Activated naive CD4-positive, alpha-beta T cell treated with anti-CD3 and anti-CD28 coated beads for 36 hours (primary cell): ENCODE results near the gene C4A. TPM values are rescaled to one million over a fixed set of nuclear protein-coding genes. Genes with fewer than 3 reads are reported as not detected.
"Not testable (repeated sequence)": the region's sequence is repeated elsewhere in the genome, so short reads cannot be mapped to it uniquely, and the experiment has no call there.

Experiments used
- CTCF ChIA-PET: fragments of 350-600 bp; sonication (Branson Sonifier 250); formaldehyde crosslinking; loops from one replicate; lab custom pipeline; 2021; ENCODE audit warnings: antibody characterized with exemption; lab: Charles Lee
- DNase-seq: peaks from one replicate; pipeline ENCODE4 v3.0.0-alpha.2; 2020
- H3K27ac Mint-ChIP-seq: one replicate; pipeline ENCODE4 v1.8.0; 2021; ENCODE audit warnings: mild to moderate bottlenecking, mixed read lengths
- H3K27me3 Mint-ChIP-seq: one replicate; pipeline ENCODE4 v1.8.0; 2021; ENCODE audit warnings: low read depth, mixed read lengths
- H3K36me3 Mint-ChIP-seq: one replicate; pipeline ENCODE4 v1.8.0; 2021; ENCODE audit warnings: low read depth, mixed read lengths
- H3K4me1 Mint-ChIP-seq: one replicate; pipeline ENCODE4 v1.8.0; 2021; ENCODE audit warnings: low read depth, mixed read lengths
- H3K4me3 Mint-ChIP-seq: one replicate; pipeline ENCODE4 v1.8.0; 2021; ENCODE audit warnings: mild to moderate bottlenecking, moderate library complexity, mixed read lengths
- H3K9me3 Mint-ChIP-seq: one replicate; pipeline ENCODE4 v1.8.0; 2021; ENCODE audit warnings: mixed read lengths
- intact Hi-C: fragments of 100-400 bp; cut with micrococcal nuclease; formaldehyde crosslinking; loops from one replicate; pipeline ENCODE4 v1.15.1; 2023
- total RNA-seq, 2 experiments: library from RNA; stranded (reverse); gene quantifications; one replicate each; pipeline ENCODE4 v1.2.3, GENCODE V29; 2021

The C4A gene
- total RNA-seq, 2 experiments from 2014 or later = 3.2 to 3.5 TPM

DNA sequence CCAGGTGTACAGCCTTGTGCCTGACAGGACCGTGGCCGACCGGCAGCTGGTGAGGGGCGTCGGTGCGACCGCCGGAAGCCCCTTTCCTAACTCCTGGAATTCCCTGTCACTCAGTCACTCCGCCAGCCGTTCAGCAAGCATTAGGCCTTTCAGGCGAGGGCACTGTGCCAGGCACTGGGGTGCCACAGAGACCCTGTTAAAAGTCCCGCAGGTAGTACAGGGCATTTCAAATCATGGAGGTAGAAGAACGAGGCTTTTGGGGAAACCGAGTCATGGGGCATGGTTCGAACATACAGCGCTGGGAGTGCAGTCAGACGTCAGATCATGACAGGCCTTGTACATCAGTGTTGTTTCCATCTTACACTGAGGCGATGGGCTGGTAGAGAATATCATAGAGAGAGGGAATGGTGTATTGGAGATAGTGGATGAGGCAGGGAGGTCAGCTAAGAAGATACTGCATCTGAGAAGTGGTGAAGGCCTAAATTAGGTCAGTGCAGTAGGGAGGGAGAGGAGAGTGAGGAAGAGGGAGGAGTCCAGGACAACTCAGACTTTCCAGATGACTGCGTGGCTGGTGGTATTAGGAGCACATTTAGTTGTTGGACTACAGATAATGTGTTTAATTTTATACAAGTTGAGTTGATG lies 9.0 kb upstream of the C4A start:
- intact Hi-C loops = loop anchor here (1.0 kb wide), 1 partner anchor 14 kb away; the partner anchor contains the start of gene SKIC2
- Mint-ChIP-seq H3K4me3 (peak overlapping the region; percentile 98), H3K27ac (peak overlapping the region; percentile 100), H3K4me1 (peaks cover 41% of the 10 kb centered on the region), H3K36me3 (peaks cover 17% of the 10 kb centered on the region), H3K9me3 (no peaks in the 10 kb centered on the region), H3K27me3 (no peaks in the 10 kb centered on the region)
- DNase-seq = peak; percentile 46
- CTCF ChIA-PET = interaction anchor here (1.4 kb wide), 2 partner anchors 16 to 21 kb away, joined by 3 to 9 read pairs; no protein-coding TSS in a partner anchor

DNA sequence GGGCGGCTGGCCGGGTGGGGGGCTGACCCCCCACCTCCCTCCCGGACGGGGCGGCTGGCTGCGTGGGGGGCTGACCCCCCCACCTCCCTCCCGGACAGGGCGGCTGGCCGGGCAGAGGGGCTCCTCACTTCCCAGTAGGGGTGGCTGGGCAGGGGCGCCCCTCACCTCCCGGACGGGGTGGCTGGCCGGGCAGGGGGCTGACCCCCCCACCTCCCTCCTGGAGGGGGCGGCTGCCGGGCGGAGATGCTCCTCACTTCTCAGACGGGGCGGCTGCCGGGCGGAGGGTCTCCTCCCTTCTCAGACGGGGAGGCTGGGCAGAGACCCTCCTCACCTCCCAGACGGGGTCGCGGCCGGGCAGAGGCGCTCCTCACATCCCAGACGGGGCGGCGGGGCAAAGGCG lies 5.8 kb upstream of the C4A start:
- DNase-seq, CTCF ChIA-PET, H3K9me3 Mint-ChIP-seq, H3K4me3 Mint-ChIP-seq, intact Hi-C loops, H3K27ac Mint-ChIP-seq, H3K27me3 Mint-ChIP-seq, H3K36me3 Mint-ChIP-seq: not testable (repeated sequence)
- peaks cover 36% of the 10 kb centered on the region for H3K4me1 Mint-ChIP-seq

DNA sequence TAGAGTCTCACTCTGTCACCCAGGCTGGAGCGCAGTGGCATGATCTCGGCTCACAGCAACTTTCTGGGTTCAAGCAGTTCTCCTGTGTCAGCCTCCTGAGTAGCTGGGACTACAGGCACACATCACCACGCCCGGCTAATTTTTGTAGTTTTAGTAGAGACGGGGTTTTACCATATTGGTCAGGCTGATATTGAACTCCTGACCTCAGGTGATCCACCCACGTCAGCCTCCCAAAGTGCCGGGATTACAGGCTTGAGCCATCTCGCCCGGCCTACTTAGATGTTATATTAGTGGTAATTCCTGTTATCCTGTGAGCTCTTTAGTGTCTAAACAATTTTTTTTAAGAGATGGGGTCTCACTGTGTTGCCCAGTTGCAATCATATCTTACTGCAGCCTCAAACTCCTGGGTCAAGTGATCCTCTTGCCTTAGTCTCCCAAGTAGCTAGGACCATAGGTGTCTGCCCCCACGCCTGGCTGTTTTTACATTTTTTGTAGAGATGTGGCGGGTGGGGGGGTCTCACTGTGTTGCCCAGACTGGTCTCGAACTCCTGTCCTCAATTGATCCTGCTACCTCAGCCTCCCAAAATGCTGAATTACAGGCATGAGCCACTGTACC lies 3.9 kb upstream of the C4A start:
- DNase-seq = no peak
- Mint-ChIP-seq H3K9me3 (no peaks in the 10 kb centered on the region), H3K4me1 (peaks cover 29% of the 10 kb centered on the region), H3K4me3 (no peak overlapping the region), H3K27me3 (no peaks in the 10 kb centered on the region), H3K36me3 (peaks cover 3% of the 10 kb centered on the region), H3K27ac (no peak overlapping the region)
- CTCF ChIA-PET = no interaction called here
- intact Hi-C loops = no loop called here

- Mint-ChIP-seq H3K27me3 (no peaks in the 10 kb centered on the region), H3K4me3 (no peak overlapping the region), H3K9me3 (no peaks in the 10 kb centered on the region), H3K36me3 (peaks cover 3% of the 10 kb centered on the region), H3K27ac (peak overlapping the region; percentile 84), H3K4me1 (peaks cover 20% of the 10 kb centered on the region)
- DNase-seq = no peak
- CTCF ChIA-PET = interaction anchor here (0.5 to 1.5 kb wide), 3 partner anchors 26 to 149 kb away, joined by 3 to 5 read pairs (median 4); partner anchors contain the start of gene ATF6B
- intact Hi-C loops = no loop called here
Observed at GRCh38 chr6:31978831-31979230, 3.0 kb upstream of the C4A start.

DNA sequence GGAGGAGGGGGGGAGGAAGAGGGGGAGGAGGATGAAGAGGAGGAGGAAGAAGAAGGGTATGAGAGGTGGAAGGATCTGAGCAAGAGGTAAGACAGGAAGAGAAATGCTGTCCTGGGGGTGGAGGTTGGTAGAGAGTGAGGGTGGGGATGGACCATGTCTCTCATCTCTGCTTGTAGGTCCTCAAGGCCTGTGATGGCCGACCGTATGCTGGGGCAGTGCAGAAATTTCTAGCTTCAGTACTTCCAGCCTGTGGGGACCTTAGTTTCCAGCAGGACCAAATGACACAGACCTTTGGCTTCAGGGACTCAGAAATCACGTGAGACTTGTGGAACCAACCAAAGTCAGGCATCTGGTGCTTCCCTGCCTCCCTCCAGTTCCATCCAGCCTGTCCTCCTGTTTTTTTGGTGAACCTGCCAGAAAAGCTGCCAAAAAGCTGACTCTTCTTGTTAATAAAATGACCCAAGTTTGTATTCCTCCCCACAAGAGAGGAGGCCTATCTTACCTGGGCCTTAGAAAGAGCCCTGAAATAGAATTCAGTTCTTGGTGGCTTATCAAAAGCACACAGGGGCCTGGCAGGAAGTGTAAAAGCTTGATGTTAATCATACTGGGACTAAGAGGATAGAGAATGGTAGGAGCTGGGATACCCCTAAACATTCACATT lies 2.5 kb upstream of the C4A start:
- peaks cover 3% of the 10 kb centered on the region for H3K36me3 Mint-ChIP-seq
- peaks cover 16% of the 10 kb centered on the region for H3K4me1 Mint-ChIP-seq
- no peak overlapping the region for H3K4me3 Mint-ChIP-seq
- CTCF ChIA-PET = interaction anchor here (1.2 to 1.5 kb wide), 2 partner anchors 27 to 69 kb away, joined by 3 to 4 read pairs; no protein-coding TSS in a partner anchor
- no peak for DNase-seq
- H3K9me3 Mint-ChIP-seq = no peaks in the 10 kb centered on the region
- intact Hi-C loops = no loop called here
- H3K27ac Mint-ChIP-seq = peak overlapping the region; percentile 76
- no peaks in the 10 kb centered on the region for H3K27me3 Mint-ChIP-seq

- H3K27me3 Mint-ChIP-seq, DNase-seq, H3K9me3 Mint-ChIP-seq, CTCF ChIA-PET, H3K36me3 Mint-ChIP-seq, H3K4me3 Mint-ChIP-seq, intact Hi-C loops: not testable (repeated sequence)
- peak overlapping the region; percentile 76 for H3K27ac Mint-ChIP-seq
- H3K4me1 Mint-ChIP-seq = peaks cover 16% of the 10 kb centered on the region
Observed at GRCh38 chr6:31980195-31980876, 1.5 kb upstream of the C4A start.

DNA sequence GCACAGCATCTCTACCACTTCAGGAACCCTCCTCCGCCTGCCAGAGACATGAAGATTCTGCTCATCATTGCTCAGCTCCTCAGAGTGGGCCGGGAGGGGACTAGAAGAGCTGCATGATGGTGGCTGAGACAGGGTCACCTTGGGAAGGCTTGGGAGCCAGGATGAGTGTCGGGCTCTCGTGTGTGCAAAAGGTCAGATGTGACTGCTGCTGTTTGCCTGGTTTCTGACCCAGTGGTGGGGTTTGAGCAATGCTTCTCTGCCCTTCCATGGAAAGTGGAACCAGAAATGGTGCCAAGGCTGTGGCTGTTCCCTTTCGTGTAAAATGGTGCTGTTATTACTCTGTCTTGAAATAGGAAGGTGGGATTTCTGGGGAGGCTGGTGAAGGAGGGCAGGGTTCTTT lies 859 bp upstream of the C4A start:
- intact Hi-C loops, H3K36me3 Mint-ChIP-seq, H3K27ac Mint-ChIP-seq, H3K9me3 Mint-ChIP-seq, H3K27me3 Mint-ChIP-seq, H3K4me3 Mint-ChIP-seq, CTCF ChIA-PET, DNase-seq: not testable (repeated sequence)
- H3K4me1 Mint-ChIP-seq = peaks cover 16% of the 10 kb centered on the region

DNA sequence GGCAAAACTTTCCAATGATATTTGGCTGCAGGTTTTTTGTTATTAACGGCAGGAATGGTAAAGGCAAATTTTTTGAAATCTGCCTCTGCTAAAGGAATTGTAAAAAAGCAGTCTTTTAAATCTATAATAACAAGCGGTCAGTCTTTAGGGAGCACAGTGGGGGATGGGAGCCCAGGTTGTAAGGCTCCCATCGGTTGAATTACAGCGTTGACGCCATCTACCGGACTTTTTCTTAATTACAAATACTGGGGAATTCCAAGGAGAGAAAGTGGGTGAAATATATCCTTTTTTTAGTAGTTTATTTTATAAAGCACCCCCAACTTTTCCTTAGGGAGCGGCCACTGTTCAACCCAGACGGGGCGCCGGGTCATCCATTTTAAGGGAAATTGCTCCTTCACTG lies 7.5 kb downstream of the C4A start:
- H3K36me3 Mint-ChIP-seq, H3K9me3 Mint-ChIP-seq, H3K27ac Mint-ChIP-seq, DNase-seq, intact Hi-C loops, H3K4me1 Mint-ChIP-seq, H3K4me3 Mint-ChIP-seq, CTCF ChIA-PET, H3K27me3 Mint-ChIP-seq: not testable (repeated sequence)

- H3K27ac Mint-ChIP-seq, H3K9me3 Mint-ChIP-seq, H3K4me1 Mint-ChIP-seq, intact Hi-C loops, H3K27me3 Mint-ChIP-seq, H3K36me3 Mint-ChIP-seq, CTCF ChIA-PET, DNase-seq, H3K4me3 Mint-ChIP-seq: not testable (repeated sequence)
Observed at GRCh38 chr6:31994421-31994820, 12.6 kb downstream of the C4A start.

GRCh38 chr6:31996385-31996784 lies 14.5 kb downstream of the C4A start:
- H3K27ac Mint-ChIP-seq, CTCF ChIA-PET, DNase-seq, intact Hi-C loops, H3K27me3 Mint-ChIP-seq, H3K4me3 Mint-ChIP-seq, H3K9me3 Mint-ChIP-seq, H3K36me3 Mint-ChIP-seq, H3K4me1 Mint-ChIP-seq: not testable (repeated sequence)

DNA sequence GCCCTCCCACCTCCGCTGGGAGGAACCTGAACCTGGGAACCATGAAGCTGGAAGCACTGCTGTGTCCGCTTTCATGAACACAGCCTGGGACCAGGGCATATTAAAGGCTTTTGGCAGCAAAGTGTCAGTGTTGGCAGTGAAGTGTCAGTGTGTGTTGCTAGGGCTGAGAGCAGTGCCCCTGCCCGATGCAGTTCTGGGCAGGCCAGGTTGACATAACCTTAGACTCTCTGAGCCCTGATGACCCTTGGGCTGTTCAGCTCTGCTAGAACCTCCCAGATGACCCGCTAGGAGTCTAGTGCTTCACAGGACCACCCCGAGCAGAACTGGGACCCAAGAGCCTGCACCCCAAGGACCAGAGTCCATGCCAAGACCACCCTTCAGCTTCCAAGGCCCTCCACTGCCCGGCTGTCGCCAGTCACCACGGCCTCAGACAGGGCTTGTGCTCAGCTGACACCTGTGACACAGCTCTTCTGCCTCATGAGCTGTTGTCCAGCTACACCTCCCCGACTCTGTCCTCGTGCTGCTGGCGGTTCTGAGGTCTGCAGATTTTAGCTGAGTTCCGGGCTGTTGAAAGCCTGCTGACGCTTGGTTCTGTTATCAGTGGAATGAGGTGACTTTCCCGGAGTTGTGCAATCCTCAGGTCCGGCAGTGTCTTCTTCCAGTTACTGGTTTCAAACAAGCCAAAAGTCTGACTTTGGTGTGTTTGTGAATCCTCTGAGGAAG lies 20.9 kb downstream of the C4A start:
- CTCF ChIA-PET, intact Hi-C loops, H3K4me3 Mint-ChIP-seq, DNase-seq, H3K4me1 Mint-ChIP-seq, H3K27ac Mint-ChIP-seq, H3K27me3 Mint-ChIP-seq, H3K36me3 Mint-ChIP-seq, H3K9me3 Mint-ChIP-seq: not testable (repeated sequence)

GRCh38 chr6:32003301-32003700 lies 21.4 kb downstream of the C4A start:
- H3K36me3 Mint-ChIP-seq, H3K4me1 Mint-ChIP-seq, H3K27ac Mint-ChIP-seq, DNase-seq, H3K9me3 Mint-ChIP-seq, CTCF ChIA-PET, intact Hi-C loops, H3K27me3 Mint-ChIP-seq, H3K4me3 Mint-ChIP-seq: not testable (repeated sequence)
